ENCODE measurements around the gene TNFRSF9.

DNA sequence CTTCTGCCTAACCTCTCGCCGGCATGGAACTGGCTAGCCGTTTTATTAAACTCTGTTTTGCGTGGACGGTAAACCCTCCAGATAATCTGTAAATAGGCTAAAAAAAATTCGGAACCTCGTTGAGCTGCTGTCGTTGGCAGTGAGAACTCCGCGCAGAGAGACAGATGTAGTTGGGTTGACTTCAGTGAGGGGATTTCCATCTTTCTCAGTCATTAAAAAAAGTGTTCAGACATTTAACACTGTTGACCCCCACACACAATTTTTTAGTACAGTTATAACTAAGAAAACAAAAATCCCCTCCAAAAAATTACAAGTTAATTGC is 21.3 kb upstream of the TNFRSF9 start:
- no peak for TF ChIP-seq ZNF263 (CRISPR knock-in tag; IDR thresholded peaks at IDR 0.05; ENCODE audit: borderline replicate concordance)
- TF ChIP-seq POLR2AphosphoS5 (IDR thresholded peaks at IDR 0.05; ENCODE audit: control insufficient read depth, insufficient read depth, low read depth, low read length), result no peak
- TF ChIP-seq, protein P1, sequence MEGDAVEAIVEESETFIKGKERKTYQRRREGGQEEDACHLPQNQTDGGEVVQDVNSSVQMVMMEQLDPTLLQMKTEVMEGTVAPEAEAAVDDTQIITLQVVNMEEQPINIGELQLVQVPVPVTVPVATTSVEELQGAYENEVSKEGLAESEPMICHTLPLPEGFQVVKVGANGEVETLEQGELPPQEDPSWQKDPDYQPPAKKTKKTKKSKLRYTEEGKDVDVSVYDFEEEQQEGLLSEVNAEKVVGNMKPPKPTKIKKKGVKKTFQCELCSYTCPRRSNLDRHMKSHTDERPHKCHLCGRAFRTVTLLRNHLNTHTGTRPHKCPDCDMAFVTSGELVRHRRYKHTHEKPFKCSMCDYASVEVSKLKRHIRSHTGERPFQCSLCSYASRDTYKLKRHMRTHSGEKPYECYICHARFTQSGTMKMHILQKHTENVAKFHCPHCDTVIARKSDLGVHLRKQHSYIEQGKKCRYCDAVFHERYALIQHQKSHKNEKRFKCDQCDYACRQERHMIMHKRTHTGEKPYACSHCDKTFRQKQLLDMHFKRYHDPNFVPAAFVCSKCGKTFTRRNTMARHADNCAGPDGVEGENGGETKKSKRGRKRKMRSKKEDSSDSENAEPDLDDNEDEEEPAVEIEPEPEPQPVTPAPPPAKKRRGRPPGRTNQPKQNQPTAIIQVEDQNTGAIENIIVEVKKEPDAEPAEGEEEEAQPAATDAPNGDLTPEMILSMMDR (IDR thresholded peaks at IDR 0.05 in 2 of 3, conservative IDR thresholded peaks at IDR 0.05 in 1 of 3; ENCODE audit: insufficient read depth in 2 of 3, low read depth in 1 of 3, low read length in 3 of 3), result no peak
- TF ChIP-seq, protein P2, sequence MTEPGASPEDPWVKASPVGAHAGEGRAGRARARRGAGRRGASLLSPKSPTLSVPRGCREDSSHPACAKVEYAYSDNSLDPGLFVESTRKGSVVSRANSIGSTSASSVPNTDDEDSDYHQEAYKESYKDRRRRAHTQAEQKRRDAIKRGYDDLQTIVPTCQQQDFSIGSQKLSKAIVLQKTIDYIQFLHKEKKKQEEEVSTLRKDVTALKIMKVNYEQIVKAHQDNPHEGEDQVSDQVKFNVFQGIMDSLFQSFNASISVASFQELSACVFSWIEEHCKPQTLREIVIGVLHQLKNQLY (CRISPR knock-in tag; conservative IDR thresholded peaks at IDR 0.05), result no peak
- TF ChIP-seq SAFB (IDR thresholded peaks at IDR 0.05; ENCODE audit: borderline replicate concordance, low read depth, low read length), result no peak
- no peak for TF ChIP-seq NCOR1 (IDR thresholded peaks at IDR 0.05)
- no peak for TF ChIP-seq ZNF561 (CRISPR knock-in tag; conservative IDR thresholded peaks at IDR 0.05)
- TF ChIP-seq, protein P3, sequence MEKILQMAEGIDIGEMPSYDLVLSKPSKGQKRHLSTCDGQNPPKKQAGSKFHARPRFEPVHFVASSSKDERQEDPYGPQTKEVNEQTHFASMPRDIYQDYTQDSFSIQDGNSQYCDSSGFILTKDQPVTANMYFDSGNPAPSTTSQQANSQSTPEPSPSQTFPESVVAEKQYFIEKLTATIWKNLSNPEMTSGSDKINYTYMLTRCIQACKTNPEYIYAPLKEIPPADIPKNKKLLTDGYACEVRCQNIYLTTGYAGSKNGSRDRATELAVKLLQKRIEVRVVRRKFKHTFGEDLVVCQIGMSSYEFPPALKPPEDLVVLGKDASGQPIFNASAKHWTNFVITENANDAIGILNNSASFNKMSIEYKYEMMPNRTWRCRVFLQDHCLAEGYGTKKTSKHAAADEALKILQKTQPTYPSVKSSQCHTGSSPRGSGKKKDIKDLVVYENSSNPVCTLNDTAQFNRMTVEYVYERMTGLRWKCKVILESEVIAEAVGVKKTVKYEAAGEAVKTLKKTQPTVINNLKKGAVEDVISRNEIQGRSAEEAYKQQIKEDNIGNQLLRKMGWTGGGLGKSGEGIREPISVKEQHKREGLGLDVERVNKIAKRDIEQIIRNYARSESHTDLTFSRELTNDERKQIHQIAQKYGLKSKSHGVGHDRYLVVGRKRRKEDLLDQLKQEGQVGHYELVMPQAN (IDR thresholded peaks at IDR 0.05; ENCODE audit: borderline replicate concordance), result peak; percentile 64; the same call in 1 of the 2 replicates
- TF ChIP-seq NFRKB (IDR thresholded peaks at IDR 0.05; ENCODE audit: low read depth), result no peak
- TF ChIP-seq, protein P4, sequence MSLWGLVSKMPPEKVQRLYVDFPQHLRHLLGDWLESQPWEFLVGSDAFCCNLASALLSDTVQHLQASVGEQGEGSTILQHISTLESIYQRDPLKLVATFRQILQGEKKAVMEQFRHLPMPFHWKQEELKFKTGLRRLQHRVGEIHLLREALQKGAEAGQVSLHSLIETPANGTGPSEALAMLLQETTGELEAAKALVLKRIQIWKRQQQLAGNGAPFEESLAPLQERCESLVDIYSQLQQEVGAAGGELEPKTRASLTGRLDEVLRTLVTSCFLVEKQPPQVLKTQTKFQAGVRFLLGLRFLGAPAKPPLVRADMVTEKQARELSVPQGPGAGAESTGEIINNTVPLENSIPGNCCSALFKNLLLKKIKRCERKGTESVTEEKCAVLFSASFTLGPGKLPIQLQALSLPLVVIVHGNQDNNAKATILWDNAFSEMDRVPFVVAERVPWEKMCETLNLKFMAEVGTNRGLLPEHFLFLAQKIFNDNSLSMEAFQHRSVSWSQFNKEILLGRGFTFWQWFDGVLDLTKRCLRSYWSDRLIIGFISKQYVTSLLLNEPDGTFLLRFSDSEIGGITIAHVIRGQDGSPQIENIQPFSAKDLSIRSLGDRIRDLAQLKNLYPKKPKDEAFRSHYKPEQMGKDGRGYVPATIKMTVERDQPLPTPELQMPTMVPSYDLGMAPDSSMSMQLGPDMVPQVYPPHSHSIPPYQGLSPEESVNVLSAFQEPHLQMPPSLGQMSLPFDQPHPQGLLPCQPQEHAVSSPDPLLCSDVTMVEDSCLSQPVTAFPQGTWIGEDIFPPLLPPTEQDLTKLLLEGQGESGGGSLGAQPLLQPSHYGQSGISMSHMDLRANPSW (CRISPR knock-in tag; IDR thresholded peaks at IDR 0.05), result no peak
- no peak for TF ChIP-seq BHLHE40 (IDR thresholded peaks at IDR 0.05; ENCODE audit: low read length)
- TF ChIP-seq POLR2A (conservative IDR thresholded peaks at IDR 0.05), result no peak
- no peak for TF ChIP-seq CHD2 (IDR thresholded peaks at IDR 0.05; ENCODE audit: low read depth, low read length)

Measured in K562 (cell line).